Hematopoietic multipotent progenitor cell treated with erythropoietin and hydrocortisone succinate and interleukin-3 and kit ligand, for 8 days (in vitro differentiated cells): ENCODE measurements around the gene FBXO8.
"Not testable (repeated sequence)": the region's sequence is repeated elsewhere in the genome, so short reads cannot be mapped to it uniquely, and the experiment has no call there.

Experiments
- DNase-seq: peaks from one replicate; pipeline ENCODE4 v3.0.0-alpha.2; 2015

The FBXO8 gene

DNA sequence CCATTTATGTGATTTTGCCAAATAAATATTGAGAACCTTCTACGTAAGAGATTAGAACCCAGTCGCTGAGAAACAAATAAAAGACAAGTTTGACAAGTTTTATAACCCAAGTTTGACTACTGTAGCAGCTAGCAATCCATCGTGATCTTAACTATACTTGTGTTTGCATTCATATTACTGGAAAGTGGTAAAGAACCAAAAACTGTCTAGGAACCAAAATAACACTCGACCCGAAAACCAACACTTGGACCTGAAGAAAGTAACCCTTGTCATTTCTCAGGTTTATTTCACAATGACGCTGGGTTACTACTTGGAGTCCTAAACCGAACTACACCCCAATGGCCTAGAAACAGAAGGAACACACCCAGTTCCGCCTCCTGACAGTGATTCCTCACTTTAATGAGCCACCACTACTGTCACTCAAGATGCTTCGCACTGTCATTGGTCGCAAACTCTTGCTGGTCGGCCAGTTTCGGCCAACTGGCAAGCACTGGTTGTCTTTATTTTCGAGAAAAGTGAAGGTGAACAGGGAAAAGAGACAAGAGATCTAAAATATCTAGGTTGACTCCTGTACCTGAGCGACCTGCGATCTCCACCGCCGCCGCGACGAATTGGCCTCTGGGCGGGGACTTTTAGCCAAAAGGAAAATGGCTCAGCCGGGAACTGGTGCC is 496 bp downstream of the FBXO8 start:
- DNase-seq, result peak; percentile 97

DNA sequence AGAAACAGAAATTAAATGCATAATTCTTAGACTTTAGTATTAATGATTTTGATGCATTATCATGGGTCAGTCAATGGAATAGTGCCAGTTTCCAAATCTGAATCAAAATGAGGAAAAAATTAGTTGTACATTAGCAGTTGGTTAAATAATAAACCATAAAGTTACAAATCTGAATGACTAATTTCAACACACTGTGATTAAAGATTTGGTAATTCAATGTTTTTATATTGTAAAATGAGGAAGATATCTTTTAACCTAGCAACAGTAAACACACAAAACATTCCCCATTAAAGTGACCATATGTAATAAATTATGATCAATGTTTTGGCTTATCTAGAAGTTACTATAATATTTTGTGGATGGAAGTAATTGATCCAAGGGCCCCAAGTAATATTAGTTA is 1.6 kb downstream of the FBXO8 start:
- DNase-seq, result no peak

DNA sequence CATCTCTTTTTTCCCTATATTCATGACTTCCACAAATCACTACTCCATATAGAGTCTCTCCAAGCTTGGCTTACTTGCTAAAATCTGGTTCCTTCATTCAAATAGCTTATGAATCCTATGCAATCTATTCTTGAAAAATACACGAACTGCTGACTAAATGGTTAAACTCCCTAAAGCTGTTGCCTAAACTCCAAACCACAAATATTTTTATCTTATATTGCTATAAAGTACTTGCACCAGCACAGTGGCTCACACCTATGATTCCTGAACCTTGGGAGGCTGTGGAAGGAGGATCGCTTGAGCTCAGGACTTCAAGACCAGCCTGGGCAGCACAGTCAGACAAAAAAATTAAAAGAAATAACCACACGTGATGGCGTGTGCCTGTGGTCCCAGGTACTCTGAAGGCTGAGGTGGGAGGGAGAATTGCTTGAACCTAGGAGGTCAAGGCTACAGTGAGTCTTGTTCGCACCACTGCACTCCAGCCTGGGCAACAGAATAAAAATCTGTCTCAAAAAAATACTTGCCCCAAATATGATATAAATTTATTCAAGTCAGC is 2.2 kb downstream of the FBXO8 start:
- no peak for DNase-seq

DNA sequence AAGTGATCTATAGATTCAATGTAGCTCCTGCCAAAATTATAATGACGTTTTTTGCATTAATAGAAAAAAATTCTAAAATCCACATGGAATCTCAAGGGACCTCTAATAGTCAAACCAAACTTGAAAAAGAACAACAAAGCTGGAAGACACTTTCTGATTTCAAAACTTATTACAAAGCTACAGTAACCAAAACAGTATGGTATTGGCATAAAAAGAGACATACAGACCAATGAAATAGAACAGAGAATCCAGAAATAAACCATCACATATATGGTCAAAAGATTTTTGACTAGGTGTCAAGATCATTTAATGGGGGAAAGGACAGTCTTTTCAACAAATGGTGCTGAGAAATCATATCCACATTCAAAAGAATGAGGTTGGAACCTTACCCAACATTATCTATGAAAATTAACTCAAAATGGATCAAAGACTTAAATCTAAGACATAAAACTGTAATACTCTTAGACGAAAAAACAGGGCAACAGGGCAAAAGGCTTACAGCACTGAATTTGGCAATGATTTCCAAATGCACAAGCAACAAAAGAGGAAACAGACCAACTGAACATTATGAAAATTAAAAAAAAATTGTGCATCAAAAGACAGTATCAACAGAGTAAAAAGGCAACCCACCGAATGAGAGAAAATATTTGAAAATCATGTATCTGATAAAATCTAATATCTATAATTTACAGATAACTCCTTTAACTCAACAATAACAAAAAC is 3.9 kb downstream of the FBXO8 start:
- DNase-seq, result no peak

DNA sequence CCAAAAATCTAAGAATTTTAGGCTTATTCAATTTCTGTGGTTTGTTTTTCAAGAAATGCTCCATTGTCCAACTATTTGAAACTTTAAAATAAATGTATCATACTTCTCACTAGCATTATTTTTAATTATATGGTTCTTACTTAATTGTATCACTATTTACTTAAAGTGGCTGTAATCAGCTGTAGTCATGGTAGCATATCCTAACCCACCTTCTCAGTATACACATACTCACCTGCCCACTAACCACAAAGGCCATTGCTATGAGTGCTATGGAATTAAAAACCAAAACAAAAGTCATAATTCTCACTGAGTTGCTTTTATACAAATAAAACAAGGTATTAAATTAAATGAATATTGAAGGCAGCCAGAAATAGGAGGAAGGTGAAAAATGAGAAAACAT is 5.0 kb downstream of the FBXO8 start:
- no peak for DNase-seq

DNA sequence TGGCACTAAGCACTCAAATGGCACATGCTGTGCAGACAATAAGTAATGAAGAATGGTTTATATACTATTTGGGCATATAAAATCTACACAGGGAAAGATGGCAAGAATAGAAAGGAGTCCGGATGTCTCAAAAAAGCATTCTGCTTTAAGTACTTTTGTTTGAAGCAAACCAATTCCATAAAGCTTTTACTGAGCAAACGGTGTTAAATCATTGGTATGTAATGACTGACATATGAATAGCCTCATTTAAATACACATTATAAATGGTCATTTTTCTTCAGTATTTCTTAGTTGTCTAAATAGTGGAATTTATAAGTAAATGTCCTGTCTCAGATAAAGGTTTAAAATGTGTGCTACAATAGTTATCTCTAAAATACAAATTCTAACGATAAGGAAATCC is 6.0 kb downstream of the FBXO8 start:
- no peak for DNase-seq

DNA sequence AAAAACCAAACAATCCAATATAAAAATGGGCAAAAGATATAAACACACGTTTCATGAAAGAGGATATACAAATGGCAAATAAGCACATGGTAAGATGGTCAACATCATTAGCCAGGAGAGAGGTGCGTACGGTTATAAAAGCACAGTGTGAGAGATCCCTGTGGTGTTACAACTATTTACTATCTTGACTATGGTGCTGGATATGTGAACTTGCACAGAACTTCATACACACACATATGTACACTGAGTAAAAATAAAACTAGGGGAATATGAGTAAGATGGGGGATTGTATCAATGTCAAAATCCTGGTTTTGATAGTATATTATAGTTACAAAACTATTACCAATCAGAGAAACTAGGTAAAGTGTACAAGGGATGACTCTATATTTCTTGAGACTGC is 8.4 kb downstream of the FBXO8 start:
- no peak for DNase-seq

DNA sequence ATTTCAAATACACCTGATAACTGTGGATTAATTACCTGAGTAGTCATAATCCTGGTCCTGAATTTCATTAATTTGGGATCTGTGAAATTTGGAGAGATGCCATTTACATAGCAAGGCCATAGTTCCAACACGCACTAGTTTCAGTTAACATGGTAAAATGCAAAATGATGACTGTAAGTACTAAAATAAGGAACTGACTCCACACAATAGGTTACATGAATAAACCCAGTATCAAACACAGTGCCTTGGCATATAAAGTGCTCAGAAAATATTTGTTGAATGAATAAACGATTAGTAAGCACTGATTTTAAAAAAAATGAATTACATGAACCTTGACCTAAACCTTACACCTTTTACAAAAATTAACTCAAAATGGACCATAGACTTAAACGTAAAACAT is 9.0 kb downstream of the FBXO8 start:
- no peak for DNase-seq

DNA sequence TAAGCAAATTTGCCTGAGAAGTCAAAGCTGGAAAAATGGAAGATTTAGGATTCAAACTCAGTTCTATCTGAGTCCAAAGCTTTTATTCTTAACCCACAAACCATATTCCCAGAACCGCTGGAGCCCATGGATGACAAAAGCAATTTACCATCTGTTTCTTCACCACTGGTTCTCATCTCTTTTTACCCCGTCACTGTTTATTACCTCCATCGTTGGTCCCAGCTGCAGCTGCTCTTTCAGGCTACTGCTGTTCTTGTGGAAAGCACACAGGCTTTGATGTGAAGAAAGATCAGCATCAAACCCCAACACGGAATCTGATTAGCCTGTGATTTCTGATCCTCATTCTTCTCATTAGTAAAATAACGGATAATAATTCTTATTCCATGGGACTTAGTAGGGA is 9.5 kb downstream of the FBXO8 start:
- no peak for DNase-seq

DNA sequence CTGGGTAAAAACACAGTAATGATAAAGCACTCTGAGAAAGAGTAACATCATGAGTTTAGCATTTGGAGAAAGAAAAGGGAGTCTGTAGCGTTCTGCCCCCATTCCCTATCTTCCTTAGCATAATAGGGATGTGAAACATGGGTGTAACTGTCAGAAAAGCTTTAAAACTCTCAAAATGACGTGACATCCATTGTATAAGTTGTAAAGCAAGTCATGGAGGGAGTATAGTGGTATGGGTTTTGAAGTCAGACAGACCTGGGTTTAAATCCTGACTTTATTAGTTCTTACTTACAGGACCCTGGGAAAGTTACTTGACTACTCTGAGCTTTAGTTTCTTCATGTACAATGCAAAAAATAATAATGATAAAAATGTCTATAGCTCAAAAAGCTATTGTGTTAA is 17.1 kb downstream of the FBXO8 start:
- DNase-seq, result no peak

DNA sequence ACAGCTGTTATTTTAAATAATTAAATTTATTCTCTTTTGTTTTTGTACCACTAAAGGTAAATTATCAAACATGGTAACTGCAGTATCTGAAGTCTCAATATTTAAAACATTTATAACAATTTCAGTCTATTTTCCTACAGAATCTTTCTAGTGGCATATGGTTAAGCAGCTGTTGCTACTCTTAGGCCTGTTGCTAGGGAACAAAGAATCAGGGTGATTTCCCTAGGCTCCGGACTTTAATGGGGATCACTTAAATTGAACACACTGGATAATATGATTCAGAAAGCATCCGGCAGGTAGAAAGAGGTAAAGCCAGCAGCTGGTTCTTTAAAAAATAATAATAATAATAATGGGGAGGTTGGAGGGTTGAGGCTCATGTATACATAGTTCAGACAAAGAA is 17.6 kb downstream of the FBXO8 start:
- no peak for DNase-seq

DNA sequence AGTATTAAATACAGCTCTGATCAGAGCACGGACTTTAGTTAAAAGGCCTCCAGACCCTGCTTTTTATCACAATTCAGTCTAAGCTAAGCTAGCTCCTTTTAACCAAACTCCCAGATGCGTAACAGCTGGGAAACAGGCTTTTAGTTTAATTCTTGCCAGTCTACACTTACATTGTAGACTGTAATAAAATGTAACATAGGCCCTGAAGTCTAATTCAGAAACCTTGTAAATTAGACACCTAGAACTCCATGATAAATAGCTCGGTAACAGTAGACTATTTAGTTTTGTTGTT is 20.1 kb downstream of the FBXO8 start:
- no peak for DNase-seq

DNA sequence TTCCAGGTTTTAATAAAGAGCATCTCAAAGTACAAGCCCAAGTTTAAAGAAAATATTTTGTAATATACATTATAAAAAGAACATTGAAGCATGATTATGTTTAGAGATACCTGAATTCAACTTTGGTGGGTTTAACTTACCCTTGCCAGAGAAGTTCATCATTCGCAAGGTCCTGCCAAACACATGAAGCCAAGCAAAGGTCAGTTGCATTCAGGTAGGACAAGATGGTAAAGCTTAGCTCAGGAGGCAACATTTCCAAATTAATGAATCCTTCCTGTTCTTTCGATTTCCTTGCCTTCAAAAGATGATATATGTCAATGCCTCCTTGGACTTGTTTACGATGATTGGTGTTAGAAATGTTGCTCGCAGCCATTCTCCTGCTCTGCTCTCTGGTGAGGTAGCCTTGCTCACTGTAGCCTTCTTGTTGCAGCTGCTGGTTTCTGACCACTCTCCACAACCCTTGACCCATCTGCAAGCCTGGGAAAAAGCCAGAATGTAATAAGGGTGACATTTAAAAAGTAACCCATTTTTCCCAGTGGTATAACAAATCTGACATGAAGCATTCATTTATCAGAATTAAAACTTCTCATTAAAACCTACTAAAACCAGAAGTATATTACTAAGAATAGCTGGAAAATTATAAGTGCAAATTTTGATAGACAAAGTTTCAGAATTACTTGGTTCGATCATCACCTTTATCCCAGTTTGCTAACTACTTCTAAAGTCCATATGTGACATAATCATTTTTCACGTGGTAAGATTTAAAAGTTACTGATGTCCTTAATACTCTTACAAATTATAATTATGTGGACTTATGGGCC is 20.6 kb downstream of the FBXO8 start:
- no peak for DNase-seq

DNA sequence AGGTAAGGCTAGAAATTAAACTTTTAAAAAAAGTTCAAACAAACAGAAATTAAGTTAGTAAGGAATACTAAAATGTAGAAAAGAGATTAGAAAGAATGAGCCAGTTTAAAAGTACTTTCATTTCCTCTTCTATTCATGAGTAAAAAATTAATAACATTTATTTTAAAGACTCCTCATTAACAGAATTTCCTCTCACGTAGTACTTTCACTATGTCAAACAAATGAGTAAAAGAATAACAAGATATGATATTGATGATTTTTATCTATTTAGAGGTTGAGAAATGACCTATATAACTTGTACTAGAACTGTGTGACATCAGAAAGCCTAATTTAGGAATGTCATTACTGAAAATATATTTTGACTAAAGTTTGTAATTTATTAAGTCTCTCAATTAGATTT is 22.0 kb downstream of the FBXO8 start:
- not testable (repeated sequence) for DNase-seq

DNA sequence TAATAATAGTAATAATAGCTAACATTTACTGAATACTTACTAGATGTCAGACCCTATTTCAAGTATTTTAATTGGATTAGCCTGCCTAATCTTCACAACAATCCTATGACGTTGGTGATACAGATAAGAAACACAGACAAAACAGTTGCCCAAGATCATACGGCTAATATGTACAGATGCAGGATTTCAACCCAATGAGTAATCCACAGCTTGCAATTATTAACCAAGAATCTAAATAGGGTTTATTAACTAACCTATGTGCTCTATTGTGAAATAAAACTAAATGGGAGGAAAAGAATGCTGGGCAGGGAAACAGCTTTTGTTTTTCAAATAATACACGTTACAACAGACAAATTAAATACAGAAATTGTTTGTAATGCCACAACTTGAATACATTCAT is 23.4 kb downstream of the FBXO8 start:
- DNase-seq, result no peak

DNA sequence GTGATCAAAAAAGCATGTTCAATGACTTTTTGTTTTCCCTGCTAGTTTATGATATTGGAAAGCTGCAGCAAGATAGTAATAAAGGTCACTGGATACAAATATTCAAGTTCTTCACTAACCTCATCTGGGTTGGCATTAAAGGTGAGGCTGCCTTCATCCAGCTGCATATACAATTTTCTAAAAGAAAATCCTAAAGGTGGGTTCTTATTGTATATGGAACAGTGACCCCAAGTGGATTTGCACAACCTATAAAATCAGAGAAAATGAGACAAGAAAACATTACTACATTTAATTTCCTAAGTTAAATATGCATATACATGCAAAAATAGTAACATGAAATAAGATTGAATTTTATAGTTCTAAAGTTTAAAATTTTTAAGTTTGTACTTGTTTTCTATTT is 23.9 kb downstream of the FBXO8 start:
- no peak for DNase-seq

DNA sequence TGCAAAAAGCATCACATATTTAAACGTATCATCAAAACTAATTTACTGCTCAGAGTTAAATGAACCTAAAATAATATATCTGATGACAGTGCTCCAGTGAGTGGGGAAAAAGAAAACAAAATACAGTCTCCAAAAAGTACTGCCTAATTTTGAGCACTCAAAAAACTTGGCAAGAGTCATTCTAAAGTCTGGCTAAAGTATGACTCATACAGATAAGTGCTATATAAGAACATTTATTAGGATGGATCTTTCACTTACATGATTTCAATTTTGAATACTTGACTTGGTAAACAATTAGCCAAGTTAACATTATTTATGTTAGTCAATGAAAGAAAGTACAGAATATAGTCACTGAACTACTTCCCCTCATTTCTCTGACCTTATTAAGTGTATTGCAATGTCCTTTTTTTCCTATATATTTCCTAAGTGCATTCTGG is 27.2 kb downstream of the FBXO8 start:
- DNase-seq, result peak; percentile 28

DNA sequence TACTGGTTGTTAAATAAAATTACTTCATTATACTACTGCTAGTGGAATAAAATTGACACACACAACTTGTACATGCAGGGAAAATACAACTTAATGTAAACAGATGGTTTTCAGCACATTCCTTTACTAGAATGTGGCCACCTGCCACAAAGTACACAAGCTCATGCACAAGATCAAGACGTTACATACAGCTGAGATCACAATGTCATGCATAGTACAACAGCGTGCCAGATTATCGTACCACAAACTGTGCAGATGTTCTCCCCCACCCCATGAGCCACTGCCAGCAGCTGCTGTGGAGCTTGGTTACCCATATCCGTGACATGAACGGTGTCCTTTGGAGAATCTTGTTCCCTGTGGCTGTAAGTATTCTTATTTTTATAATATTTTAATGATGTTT is 27.7 kb downstream of the FBXO8 start:
- peak; percentile 45 for DNase-seq

DNA sequence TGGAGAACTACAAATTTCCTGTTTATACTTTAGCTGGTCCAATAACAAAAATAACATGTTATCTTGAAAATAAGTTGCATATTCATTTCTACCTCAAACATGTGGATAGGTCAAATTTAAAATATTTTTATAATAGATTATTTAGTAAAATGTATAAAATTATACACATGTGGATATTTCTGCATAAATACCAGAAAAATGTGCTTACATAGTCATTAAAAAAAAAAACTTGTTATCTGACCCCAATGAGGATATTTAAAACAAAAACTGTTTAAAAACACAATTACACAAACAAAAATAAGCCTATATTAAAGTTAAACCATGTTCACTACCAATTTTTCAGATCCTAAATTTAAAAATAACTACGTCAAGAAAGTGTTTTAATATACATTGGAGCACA is 28.1 kb downstream of the FBXO8 start:
- DNase-seq, result no peak

DNA sequence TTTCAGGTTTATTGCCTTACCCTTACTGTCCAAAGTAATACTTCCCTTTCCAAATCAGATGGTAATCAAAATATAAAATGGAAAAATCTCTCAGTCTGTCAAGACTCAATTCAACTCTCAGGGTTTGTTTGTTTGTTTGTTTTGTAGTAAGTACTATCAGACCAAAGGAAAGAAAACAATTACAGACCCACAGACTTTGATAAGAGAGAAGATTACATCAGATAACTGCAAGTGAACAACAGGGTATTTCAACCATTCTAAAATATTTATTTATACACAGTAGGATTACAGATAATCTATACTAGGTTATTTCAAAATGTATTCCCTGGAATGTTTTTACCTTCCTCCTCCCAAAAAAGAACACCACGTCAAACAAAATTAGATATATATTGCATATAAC is 28.9 kb downstream of the FBXO8 start:
- DNase-seq, result no peak

DNA sequence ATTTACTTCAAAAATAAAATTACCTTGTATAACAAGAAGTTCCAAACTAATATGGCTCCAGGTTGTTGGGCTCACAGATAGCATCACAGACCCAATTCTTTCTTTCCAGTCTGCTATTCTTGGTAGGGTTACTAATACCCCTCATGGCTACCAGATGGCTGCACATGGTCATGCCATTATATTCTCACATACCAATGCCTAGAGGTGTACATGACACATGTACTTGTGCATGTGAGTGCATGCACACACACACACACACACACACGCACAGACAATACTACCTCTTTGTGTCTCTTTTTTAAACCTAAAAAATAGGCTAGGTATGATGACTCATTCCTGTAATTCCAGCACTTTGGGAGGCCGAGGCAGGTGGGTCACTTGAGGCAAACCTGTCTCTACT is 31.1 kb downstream of the FBXO8 start:
- no peak for DNase-seq

DNA sequence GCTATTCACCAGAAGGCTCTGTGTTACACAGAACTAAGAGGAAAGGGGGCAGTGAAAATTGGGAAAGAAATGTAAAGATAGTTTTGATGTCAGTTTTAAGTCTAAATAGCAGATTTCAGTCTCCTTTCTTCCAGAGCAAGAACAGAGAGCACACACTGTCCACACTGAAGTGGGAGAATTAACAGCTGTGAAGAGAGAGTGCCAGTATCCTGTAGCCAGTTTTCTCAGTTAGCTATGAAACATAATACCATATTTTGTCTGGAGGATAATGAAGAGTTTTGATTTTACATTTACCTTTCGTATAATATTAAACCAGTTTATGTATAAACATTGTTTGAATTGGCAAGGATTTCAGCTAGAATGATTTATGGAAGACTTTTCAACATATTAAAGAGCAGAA is 35.1 kb downstream of the FBXO8 start:
- DNase-seq, result no peak

DNA sequence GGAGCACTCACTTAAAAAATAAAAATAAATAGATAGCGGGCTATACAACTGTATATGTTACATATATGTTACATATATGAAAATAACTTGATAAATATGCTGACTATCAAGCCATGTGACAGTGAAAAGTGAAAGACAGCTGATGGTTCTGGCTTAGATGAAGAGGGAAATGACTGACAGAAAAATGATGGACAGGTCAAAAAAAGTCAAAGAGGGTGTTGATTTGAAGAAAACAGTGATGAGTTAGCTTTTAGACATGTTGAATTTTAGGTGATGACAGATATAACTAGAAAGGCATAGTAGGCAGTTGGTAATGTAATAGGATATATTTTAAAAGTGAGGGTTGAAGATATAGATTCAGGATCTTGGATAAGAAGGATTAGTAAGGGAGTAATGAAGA is 37.8 kb downstream of the FBXO8 start:
- DNase-seq, result no peak

DNA sequence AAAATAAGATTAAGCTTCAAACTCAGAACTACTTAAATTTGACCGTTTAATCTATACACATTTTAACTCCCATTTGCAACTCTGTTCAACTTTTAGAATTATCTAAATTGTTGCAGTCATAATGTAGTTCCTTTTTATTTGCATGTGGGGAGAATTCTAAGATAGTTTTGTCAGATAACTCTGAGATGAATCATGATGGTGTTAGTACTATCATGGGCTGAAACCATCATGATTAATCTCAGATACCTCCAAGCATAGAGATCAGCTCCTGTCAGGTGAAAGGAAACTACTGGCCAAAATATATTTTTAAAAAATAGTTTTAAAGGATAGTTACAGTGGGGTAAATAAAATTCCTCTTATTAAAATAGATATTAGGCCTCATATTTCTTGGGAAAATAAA is 39.0 kb downstream of the FBXO8 start:
- no peak for DNase-seq
